H9 (cell line): ENCODE data around the gene GPR15LG. TPM values are rescaled to one million over a fixed set of nuclear protein-coding genes. Genes with fewer than 3 reads are reported as not detected.

Source experiments
- DNase-seq: peaks from one replicate; pipeline ENCODE4 v3.0.0-alpha.2; 2017
- H2AFZ ChIP-seq: one replicate; pipeline ENCODE4 v1.6.1; 2013; ENCODE audit warnings: mild to moderate bottlenecking, low read length, control low read depth, moderate library complexity
- H2AK5ac ChIP-seq: 2 replicates; pipeline ENCODE4 v1.6.1; 2013; ENCODE audit warnings: low read length, control low read depth, mixed read lengths; ENCODE audit not compliant: insufficient read length
- H2BK120ac ChIP-seq: one replicate; pipeline ENCODE4 v1.6.1; 2013; ENCODE audit warnings: low read depth, mild to moderate bottlenecking, low read length, control low read depth, inconsistent platforms; ENCODE audit not compliant: poor library complexity, severe bottlenecking
- H2BK12ac ChIP-seq: 2 replicates; pipeline ENCODE4 v1.6.1; 2013; ENCODE audit warnings: low read length, control low read depth, mixed read lengths, low read depth; ENCODE audit not compliant: insufficient read length
- H2BK15ac ChIP-seq: 2 replicates; pipeline ENCODE4 v1.6.1; 2013; ENCODE audit warnings: low read depth, low read length, control low read depth
- H2BK20ac ChIP-seq: one replicate; pipeline ENCODE4 v1.6.1; 2013; ENCODE audit warnings: low read depth, mild to moderate bottlenecking, low read length, control low read depth, inconsistent platforms; ENCODE audit not compliant: poor library complexity, severe bottlenecking
- H2BK5ac ChIP-seq: 2 replicates; pipeline ENCODE4 v1.6.1; 2013; ENCODE audit warnings: low read length, control low read depth, mixed read lengths; ENCODE audit not compliant: insufficient read length
- H3K14ac ChIP-seq: 2 replicates; pipeline ENCODE4 v1.6.1; 2013; ENCODE audit warnings: low read length, control low read depth; ENCODE audit not compliant: insufficient read depth
- H3K18ac ChIP-seq: 2 replicates; pipeline ENCODE4 v1.6.1; 2013; ENCODE audit warnings: low read depth, mild to moderate bottlenecking, mixed read lengths, low read length, control low read depth; ENCODE audit not compliant: insufficient read length
- H3K23ac ChIP-seq: 2 replicates; pipeline ENCODE4 v1.6.1; 2013; ENCODE audit warnings: low read length, control low read depth, mixed read lengths, low read depth; ENCODE audit not compliant: insufficient read length
- H3K23me2 ChIP-seq: 2 replicates; pipeline ENCODE4 v1.6.1; 2013; ENCODE audit warnings: low read depth, mild to moderate bottlenecking, mixed read lengths, low read length, control low read depth; ENCODE audit not compliant: insufficient read length, poor library complexity, severe bottlenecking
- H3K27ac ChIP-seq: 2 replicates; pipeline ENCODE4 v1.5.1; 2013; ENCODE audit warnings: low read length, control low read depth, mixed read lengths, low read depth; ENCODE audit not compliant: insufficient read length
- H3K27me3 ChIP-seq: 2 replicates; pipeline ENCODE4 v1.6.1; 2013; ENCODE audit warnings: low read length, control low read depth, inconsistent platforms; ENCODE audit not compliant: insufficient read depth
- H3K4ac ChIP-seq: 2 replicates; pipeline ENCODE4 v1.6.1; 2013; ENCODE audit warnings: low read depth, mild to moderate bottlenecking, control low read depth, inconsistent platforms, low read length, moderate library complexity
- H3K4me1 ChIP-seq: 2 replicates; pipeline ENCODE4 v1.6.1; 2013; ENCODE audit warnings: low read length, control low read depth, inconsistent platforms; ENCODE audit not compliant: insufficient read depth
- H3K4me2 ChIP-seq: 2 replicates; pipeline ENCODE4 v1.6.1; 2013; ENCODE audit warnings: low read length, control low read depth, mixed read lengths; ENCODE audit not compliant: insufficient read length, insufficient read depth
- H3K56ac ChIP-seq: 2 replicates; pipeline ENCODE4 v1.6.1; 2013; ENCODE audit warnings: low read depth, mild to moderate bottlenecking, mixed read lengths, low read length, control low read depth; ENCODE audit not compliant: insufficient read length
- H3K79me1 ChIP-seq: 2 replicates; pipeline ENCODE4 v1.6.1; 2013; ENCODE audit warnings: low read depth, mild to moderate bottlenecking, moderate library complexity, low read length, control low read depth, inconsistent platforms; ENCODE audit not compliant: insufficient read depth, poor library complexity, severe bottlenecking
- H3K79me2 ChIP-seq: 2 replicates; pipeline ENCODE4 v1.6.1; 2013; ENCODE audit warnings: low read length, control low read depth, inconsistent platforms; ENCODE audit not compliant: insufficient read depth
- H3K9ac ChIP-seq: 2 replicates; pipeline ENCODE4 v1.6.1; 2013; ENCODE audit warnings: low read length, control low read depth, mixed read lengths; ENCODE audit not compliant: insufficient read length; ENCODE audit errors: extremely low read depth
- H3K9me3 ChIP-seq: one replicate; pipeline ENCODE4 v1.6.1; 2013; ENCODE audit warnings: low read depth, low read length, inconsistent platforms; ENCODE audit not compliant: control insufficient read depth
- H3T11ph ChIP-seq: one replicate; pipeline ENCODE4 v1.6.1; 2013; ENCODE audit warnings: mild to moderate bottlenecking, low read length, control low read depth, inconsistent platforms
- H4K20me1 ChIP-seq: one replicate; pipeline ENCODE4 v1.6.1; 2013; ENCODE audit not compliant: control insufficient read depth, insufficient read length, insufficient read depth
- H4K5ac ChIP-seq: 2 replicates; pipeline ENCODE4 v1.6.1; 2013; ENCODE audit warnings: low read depth, mild to moderate bottlenecking, mixed read lengths, low read length, control low read depth; ENCODE audit not compliant: insufficient read length
- H4K8ac ChIP-seq: replicated peaks from 2 replicates; pipeline ENCODE4 v1.6.1; 2013; ENCODE audit warnings: low read length, control low read depth, mixed read lengths, low read depth; ENCODE audit not compliant: insufficient read length
- H4K91ac ChIP-seq: 2 replicates; pipeline ENCODE4 v1.6.1; 2013; ENCODE audit warnings: low read depth, mild to moderate bottlenecking, moderate library complexity, mixed read lengths, low read length, control low read depth; ENCODE audit not compliant: insufficient read length
- H3K27ac Mint-ChIP-seq, 3 experiments: 2 replicates in 2 of 3; 3 replicates in 1 of 3; pipeline ENCODE4 v1.8.0; 2020 to 2021; ENCODE audit warnings: mixed read lengths in 3 of 3, mild to moderate bottlenecking in 1 of 3, moderate library complexity in 1 of 3
- H3K27me3 Mint-ChIP-seq: 2 replicates; pipeline ENCODE4 v1.8.0; 2021; ENCODE audit warnings: low read depth, mild to moderate bottlenecking, moderate library complexity, mixed read lengths
- H3K36me3 Mint-ChIP-seq, 3 experiments: 2 replicates in 2 of 3; 3 replicates in 1 of 3; pipeline ENCODE4 v1.8.0; 2020 to 2021; ENCODE audit warnings: low read depth in 3 of 3, mixed read lengths in 3 of 3; ENCODE audit not compliant: insufficient read depth in 1 of 3
- H3K4me1 Mint-ChIP-seq, 2 experiments: 2 replicates each; pipeline ENCODE4 v1.8.0; 2020; ENCODE audit warnings: mixed read lengths in 2 of 2
- H3K4me3 Mint-ChIP-seq, 2 experiments: 2 replicates in 1 of 2; 3 replicates in 1 of 2; pipeline ENCODE4 v1.8.0; 2020 to 2021; ENCODE audit warnings: mild to moderate bottlenecking in 2 of 2, mixed read lengths in 2 of 2, moderate library complexity in 1 of 2
- H3K9me3 Mint-ChIP-seq, 2 experiments: 2 replicates in 1 of 2; 3 replicates in 1 of 2; pipeline ENCODE4 v1.8.0; 2020; ENCODE audit warnings: mild to moderate bottlenecking in 2 of 2, mixed read lengths in 2 of 2, moderate library complexity in 1 of 2
- CTCF ChIP-seq: fragments of 200-600 bp; sonication (generic); conservative IDR thresholded peaks from 3 replicates; pipeline ENCODE4 v1.8.0; 2021; ENCODE audit warnings: antibody characterized with exemption, mild to moderate bottlenecking
- WGBS: extraction: QIAGEN DNeasy Blood & Tissue Kit; methylation state at CpG from one replicate; pipeline ENCODE4 v1.1.7; 2013; ENCODE audit warnings: missing lambda C conversion rate, low lambda C conversion rate, mixed read lengths; ENCODE audit not compliant: insufficient read length; ENCODE audit errors: extremely low coverage; 5-methylcytosine and 5-hydroxymethylcytosine counted together
- total RNA-seq: library from RNA; stranded (reverse); gene quantifications from 2 replicates; pipeline ENCODE4 v1.2.1, GENCODE V29; 2021

Gene GPR15LG
- total RNA-seq, 1 experiment from 2014 or later, result not detected

- Mint-ChIP-seq H3K27me3 (peaks cover 14% of the 10 kb centered on the region), H3K9me3 (no peaks in the 10 kb centered on the region), H3K36me3 (no peaks in the 10 kb centered on the region), H3K4me1 (peaks cover 0 to 6% of the 10 kb centered on the region in 2 experiments; a peak in 3 of 4 replicates), H3K27ac (no peak overlapping the region), H3K4me3 (no peak overlapping the region)
- TF ChIP-seq CTCF, result no peak
- Histone ChIP-seq H4K8ac (no peak overlapping the region), H3K9me3 (no peaks in the 10 kb centered on the region), H4K5ac (no peak overlapping the region), H2BK20ac (no peak overlapping the region), H3K56ac (no peak overlapping the region), H2BK120ac (no peak overlapping the region), H2BK12ac (no peak overlapping the region), H3K27ac (no peak overlapping the region), H3K4me1 (no peaks in the 10 kb centered on the region), H3K4me2 (no peak overlapping the region), H4K91ac (no peak overlapping the region), H3K18ac (no peak overlapping the region), H4K20me1 (no peaks in the 10 kb centered on the region), H3K23me2 (no peaks in the 10 kb centered on the region), H3K27me3 (no peaks in the 10 kb centered on the region), H3K23ac (no peak overlapping the region), H3K14ac (no peak overlapping the region), H3K79me2 (no peaks in the 10 kb centered on the region), H3K9ac (no peak overlapping the region), H2AK5ac (no peak overlapping the region), H2AFZ (no peak overlapping the region), H2BK15ac (no peak overlapping the region), H3T11ph (no peak overlapping the region), H3K4ac (no peak overlapping the region), H3K79me1 (no peaks in the 10 kb centered on the region), H2BK5ac (no peak overlapping the region)
- DNase-seq, result no peak
- WGBS, result no CpG with 5 or more reads among the region's 4 CpGs
These were observed 44.1 kb downstream of the GPR15LG start for GRCh38 chr10:84217746-84218145.
